ENCODE data around the gene PSMB9. TPM values are rescaled to one million over a fixed set of nuclear protein-coding genes. Genes with fewer than 3 reads are reported as not detected.
"Not testable (repeated sequence)": the region's sequence is repeated elsewhere in the genome, so short reads cannot be mapped to it uniquely, and the experiment has no call there.

Gene PSMB9
- total RNA-seq, 2 donors from 2014 or later = 43.0 to 66.0 TPM

DNA sequence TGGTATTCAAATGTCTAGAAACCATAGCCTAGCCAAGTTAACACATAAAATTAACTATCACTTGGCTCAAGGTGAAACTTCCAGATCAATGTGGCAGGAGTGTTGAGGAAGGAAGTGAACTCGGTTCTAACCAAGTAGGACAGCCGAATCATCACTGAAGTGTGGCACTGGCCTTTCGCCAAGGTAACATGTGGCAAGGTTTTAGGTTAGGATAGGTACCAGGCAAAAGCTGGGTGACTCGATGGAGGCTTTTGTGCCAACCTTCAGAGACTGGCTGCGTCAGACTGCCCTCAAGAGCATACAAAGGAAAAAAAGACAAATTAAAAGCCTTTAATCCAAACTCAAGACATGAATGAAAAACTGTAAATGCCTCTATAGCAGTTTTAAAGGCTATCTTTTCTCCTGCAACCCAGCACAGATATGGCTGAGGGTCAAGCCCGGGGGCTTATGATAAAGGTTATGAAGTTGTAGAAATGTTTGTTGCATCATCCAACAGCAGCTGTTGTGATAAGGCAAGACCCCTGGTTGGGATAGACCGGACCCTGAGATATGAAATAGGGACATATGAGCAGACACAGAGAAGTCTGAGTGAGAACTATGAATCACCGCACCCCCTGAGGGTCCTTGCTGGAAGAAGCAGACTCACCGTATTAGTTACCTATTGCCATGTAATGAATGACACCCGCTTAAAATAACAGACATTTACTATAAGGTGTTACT lies 11.9 kb downstream of the PSMB9 start:
- TF ChIP-seq, protein P1, sequence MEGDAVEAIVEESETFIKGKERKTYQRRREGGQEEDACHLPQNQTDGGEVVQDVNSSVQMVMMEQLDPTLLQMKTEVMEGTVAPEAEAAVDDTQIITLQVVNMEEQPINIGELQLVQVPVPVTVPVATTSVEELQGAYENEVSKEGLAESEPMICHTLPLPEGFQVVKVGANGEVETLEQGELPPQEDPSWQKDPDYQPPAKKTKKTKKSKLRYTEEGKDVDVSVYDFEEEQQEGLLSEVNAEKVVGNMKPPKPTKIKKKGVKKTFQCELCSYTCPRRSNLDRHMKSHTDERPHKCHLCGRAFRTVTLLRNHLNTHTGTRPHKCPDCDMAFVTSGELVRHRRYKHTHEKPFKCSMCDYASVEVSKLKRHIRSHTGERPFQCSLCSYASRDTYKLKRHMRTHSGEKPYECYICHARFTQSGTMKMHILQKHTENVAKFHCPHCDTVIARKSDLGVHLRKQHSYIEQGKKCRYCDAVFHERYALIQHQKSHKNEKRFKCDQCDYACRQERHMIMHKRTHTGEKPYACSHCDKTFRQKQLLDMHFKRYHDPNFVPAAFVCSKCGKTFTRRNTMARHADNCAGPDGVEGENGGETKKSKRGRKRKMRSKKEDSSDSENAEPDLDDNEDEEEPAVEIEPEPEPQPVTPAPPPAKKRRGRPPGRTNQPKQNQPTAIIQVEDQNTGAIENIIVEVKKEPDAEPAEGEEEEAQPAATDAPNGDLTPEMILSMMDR (IDR thresholded peaks at IDR 0.05) = no peak
- no peak overlapping the region for H3K9ac ChIP-seq (ENCODE audit: low read depth in 2 of 2, low read length in 2 of 2)
- H3K4me3 ChIP-seq = no peak overlapping the region
- intact Hi-C loops (cut with DNase I) = loop anchor here (5.0 to 10.0 kb wide), 2 partner anchors 39 to 451 kb away; no protein-coding TSS in a partner anchor
- no peaks in the 10 kb centered on the region for H3K9me3 ChIP-seq
- no peaks in the 10 kb centered on the region for H3K36me3 ChIP-seq
- H3K27me3 ChIP-seq = no peaks in the 10 kb centered on the region
- no peaks in the 10 kb centered on the region for H3K4me1 ChIP-seq
- DNase-seq = no peak
- no peak overlapping the region for H3K27ac ChIP-seq

DNA sequence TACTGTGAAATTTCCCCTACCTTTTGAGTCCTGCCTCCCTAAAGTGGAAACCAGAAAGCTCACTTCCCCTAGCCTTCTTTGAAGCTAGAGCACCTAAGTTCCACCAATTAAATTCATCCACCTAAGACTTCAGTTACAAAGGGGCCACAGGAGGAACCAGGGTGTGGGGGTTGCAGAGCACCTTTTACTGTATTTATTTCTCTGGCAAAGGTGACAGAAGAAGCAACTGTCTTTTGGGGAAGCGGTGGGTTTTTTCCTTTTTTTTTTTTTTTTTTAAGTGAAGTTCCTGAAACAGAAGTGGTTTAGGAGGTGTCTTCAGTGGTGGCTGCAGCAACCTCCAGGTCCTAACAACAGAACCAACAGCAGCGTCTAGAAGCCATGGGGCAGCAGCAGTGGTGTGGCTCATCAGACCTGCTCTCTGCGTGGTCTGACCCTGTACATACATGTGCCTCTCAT lies 13.1 kb downstream of the PSMB9 start:
- H3K27me3 ChIP-seq = no peaks in the 10 kb centered on the region

DNA sequence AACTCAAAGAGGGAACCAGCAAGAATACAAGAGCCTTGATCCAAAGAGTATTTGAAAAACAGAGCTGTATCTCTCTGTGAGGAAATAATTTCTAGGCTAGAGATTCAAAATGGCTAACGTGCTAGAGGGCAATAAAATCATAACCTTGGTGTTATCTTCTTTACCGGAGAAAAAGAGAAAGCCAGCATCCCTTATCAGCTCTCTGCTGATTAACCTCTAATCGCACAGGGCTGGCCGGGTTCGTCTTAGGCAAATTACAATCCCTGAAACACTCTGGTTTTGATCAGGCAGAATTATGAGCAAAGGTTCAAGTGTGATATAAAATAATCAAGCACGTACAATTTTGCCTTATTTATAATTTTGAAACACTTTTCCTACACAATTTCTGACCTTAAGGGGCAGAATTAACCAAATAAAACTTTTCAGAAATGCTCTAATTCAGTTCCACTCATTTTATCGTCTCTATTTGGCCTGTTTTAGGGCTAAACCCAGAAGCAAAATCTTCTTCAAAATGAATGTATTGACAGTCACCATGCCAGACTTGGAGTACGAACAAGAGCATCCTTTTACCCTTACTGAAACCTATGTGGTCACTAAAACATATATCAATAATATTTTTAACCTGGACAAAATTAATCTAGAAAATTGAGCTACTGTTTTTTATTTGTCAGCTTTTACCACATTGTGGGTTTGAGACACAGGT lies 13.7 kb downstream of the PSMB9 start:
- intact Hi-C loops (cut with DNase I) = loop anchor here (5.0 to 10.0 kb wide), 2 partner anchors 40 to 453 kb away; no protein-coding TSS in a partner anchor
- Histone ChIP-seq H3K9ac (ENCODE audit: low read depth in 2 of 2, low read length in 2 of 2) (no peak overlapping the region), H3K36me3 (no peaks in the 10 kb centered on the region), H3K9me3 (no peaks in the 10 kb centered on the region), H3K27me3 (no peaks in the 10 kb centered on the region), H3K4me1 (no peaks in the 10 kb centered on the region), H3K27ac (no peak overlapping the region), H3K4me3 (no peak overlapping the region)
- DNase-seq = no peak
- TF ChIP-seq, protein P1 (IDR thresholded peaks at IDR 0.05) = no peak

More for the DNA sequence above, 13.1 kb downstream of the PSMB9 start:
- H3K4me1 ChIP-seq = no peaks in the 10 kb centered on the region
- DNase-seq = no peak
- H3K27ac ChIP-seq = no peak overlapping the region
- no peak overlapping the region for H3K4me3 ChIP-seq
- no peak overlapping the region for H3K9ac ChIP-seq (ENCODE audit: low read depth in 2 of 2, low read length in 2 of 2)
- H3K36me3 ChIP-seq = no peaks in the 10 kb centered on the region
- TF ChIP-seq, protein P1 (IDR thresholded peaks at IDR 0.05) = no peak
- H3K9me3 ChIP-seq = no peaks in the 10 kb centered on the region
- intact Hi-C loops (cut with DNase I) = loop anchor here (5.0 to 10.0 kb wide), 2 partner anchors 40 to 452 kb away; no protein-coding TSS in a partner anchor

DNA sequence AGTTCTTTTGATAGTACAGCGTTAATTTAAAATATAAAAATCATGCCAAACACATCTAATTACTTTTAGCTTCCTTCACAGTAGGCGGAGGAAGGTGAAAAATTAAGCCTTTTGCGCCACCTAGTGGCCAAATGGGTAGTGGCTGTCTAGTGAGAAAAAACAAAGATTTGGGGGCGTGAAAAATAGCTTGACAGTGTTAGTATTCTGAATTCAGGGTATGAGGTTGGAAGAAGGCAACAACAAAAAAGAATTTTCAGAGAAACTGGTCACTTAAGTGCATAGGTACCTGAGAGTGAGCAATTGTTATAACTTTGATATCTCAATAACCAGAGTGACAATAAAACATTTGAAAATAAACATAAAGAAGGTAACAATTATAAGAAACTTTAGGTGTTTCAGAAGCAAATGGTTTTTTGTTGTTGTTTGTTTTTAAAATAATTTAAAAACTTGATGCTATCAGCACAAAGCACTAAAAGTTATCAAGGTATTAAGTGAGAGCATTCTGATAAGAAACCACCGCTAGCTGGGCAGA lies 14.3 kb downstream of the PSMB9 start:
- no peaks in the 10 kb centered on the region for H3K4me1 ChIP-seq

DNA sequence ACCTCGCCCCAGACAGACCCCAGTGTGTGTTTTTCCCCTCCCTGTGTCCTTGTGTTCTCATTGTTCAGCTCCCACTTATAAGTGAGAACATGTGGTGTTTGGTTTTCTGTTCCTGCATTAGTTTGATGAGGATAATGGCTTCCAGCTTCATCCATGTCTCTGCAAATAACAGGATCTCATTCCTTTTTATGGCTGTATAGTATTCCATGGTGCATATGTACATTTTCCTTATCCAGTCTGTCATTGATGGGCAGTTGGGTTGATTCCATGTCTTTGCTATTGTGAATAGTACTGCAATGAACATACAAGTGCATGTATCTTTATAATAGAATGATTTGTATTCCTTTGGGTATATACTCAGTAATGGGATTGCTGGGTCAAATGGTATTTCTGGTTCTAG lies 20.0 kb downstream of the PSMB9 start:
- H3K27me3 ChIP-seq; H3K9me3 ChIP-seq; H3K27ac ChIP-seq; H3K9ac ChIP-seq (ENCODE audit: low read depth in 2 of 2, low read length in 2 of 2); H3K4me3 ChIP-seq; H3K36me3 ChIP-seq; H3K4me1 ChIP-seq; DNase-seq: not testable (repeated sequence)
- intact Hi-C loops (cut with DNase I) = loop anchor here (5.0 kb wide), 1 partner anchor 37 kb away; the partner anchor contains the start of gene TAP2

More for the DNA sequence above, 14.3 kb downstream of the PSMB9 start:
- intact Hi-C loops (cut with DNase I) = loop anchor here (5.0 to 10.0 kb wide), 2 partner anchors 41 to 454 kb away; no protein-coding TSS in a partner anchor
- Histone ChIP-seq H3K9me3 (no peaks in the 10 kb centered on the region), H3K36me3 (no peaks in the 10 kb centered on the region), H3K9ac (ENCODE audit: low read depth in 2 of 2, low read length in 2 of 2) (no peak overlapping the region), H3K27ac (no peak overlapping the region), H3K4me3 (no peak overlapping the region), H3K27me3 (no peaks in the 10 kb centered on the region)
- DNase-seq = peak; percentile 87
- TF ChIP-seq, protein P1 (IDR thresholded peaks at IDR 0.05) = peak; percentile 95
